ENCODE results near the gene WIPI1. TPM values are rescaled to one million over a fixed set of nuclear protein-coding genes. Genes with fewer than 3 reads are reported as not detected.

The WIPI1 gene
- total RNA-seq, 1 experiment from 2014 or later = 0.43 TPM

- intact Hi-C loops (cut with micrococcal nuclease; ENCODE audit: unreplicated experiment) = no loop called here
- POLR2A ChIA-PET (ENCODE audit: low non-redundant PET) = no interaction called here
- no peak for DNase-seq (ENCODE audit: low spot score)
- CTCF ChIA-PET = no interaction called here
- Histone ChIP-seq H3K27me3 (replicated peaks; ENCODE audit: insufficient read depth, low read depth, low read length, poor library complexity) (peaks cover 10% of the 10 kb centered on the region), H3K36me3 (ENCODE audit: insufficient read depth, low read length, poor library complexity, severe bottlenecking) (no peaks in the 10 kb centered on the region), H3K4me3 (ENCODE audit: low read depth, low read length, poor library complexity, severe bottlenecking) (no peak overlapping the region), H3K27ac (ENCODE audit: low read depth, low read length, poor library complexity, severe bottlenecking) (no peak overlapping the region), H3K4me1 (ENCODE audit: insufficient read depth, low read length, poor library complexity, severe bottlenecking) (no peaks in the 10 kb centered on the region), H3K9me3 (ENCODE audit: low read depth, low read length, poor library complexity, severe bottlenecking) (no peaks in the 10 kb centered on the region)
- TF ChIP-seq EZH2 (IDR thresholded peaks at IDR 0.05; ENCODE audit: borderline replicate concordance, low read depth, low read length, poor library complexity, severe bottlenecking) (no peak), CTCF (conservative IDR thresholded peaks at IDR 0.05; ENCODE audit: low read depth, low read length) (no peak)
- no TSS peak for BruUV-seq (replicated peaks)
Observed at GRCh38 chr17:68422821-68423220, 34.5 kb downstream of the WIPI1 start.

GRCh38 chr17:68421486-68421885 is 35.8 kb downstream of the WIPI1 start:
- Histone ChIP-seq H3K4me1 (ENCODE audit: insufficient read depth, low read length, poor library complexity, severe bottlenecking) (no peaks in the 10 kb centered on the region), H3K4me3 (ENCODE audit: low read depth, low read length, poor library complexity, severe bottlenecking) (no peak overlapping the region), H3K36me3 (ENCODE audit: insufficient read depth, low read length, poor library complexity, severe bottlenecking) (no peaks in the 10 kb centered on the region), H3K27ac (ENCODE audit: low read depth, low read length, poor library complexity, severe bottlenecking) (no peak overlapping the region), H3K9me3 (ENCODE audit: low read depth, low read length, poor library complexity, severe bottlenecking) (no peaks in the 10 kb centered on the region), H3K27me3 (replicated peaks; ENCODE audit: insufficient read depth, low read depth, low read length, poor library complexity) (peaks cover 10% of the 10 kb centered on the region)
- ChIA-PET CTCF (no interaction called here), POLR2A (ENCODE audit: low non-redundant PET) (no interaction called here)
- intact Hi-C loops (cut with micrococcal nuclease; ENCODE audit: unreplicated experiment) = no loop called here
- TF ChIP-seq EZH2 (IDR thresholded peaks at IDR 0.05; ENCODE audit: borderline replicate concordance, low read depth, low read length, poor library complexity, severe bottlenecking) (no peak), CTCF (conservative IDR thresholded peaks at IDR 0.05; ENCODE audit: low read depth, low read length) (no peak)
- no peak for DNase-seq (ENCODE audit: low spot score)
- no TSS peak for BruUV-seq (replicated peaks)

- Histone ChIP-seq H3K27me3 (replicated peaks; ENCODE audit: insufficient read depth, low read depth, low read length, poor library complexity) (peaks cover 12% of the 10 kb centered on the region), H3K36me3 (ENCODE audit: insufficient read depth, low read length, poor library complexity, severe bottlenecking) (no peaks in the 10 kb centered on the region), H3K4me3 (ENCODE audit: low read depth, low read length, poor library complexity, severe bottlenecking) (no peak overlapping the region), H3K4me1 (ENCODE audit: insufficient read depth, low read length, poor library complexity, severe bottlenecking) (no peaks in the 10 kb centered on the region), H3K9me3 (ENCODE audit: low read depth, low read length, poor library complexity, severe bottlenecking) (no peaks in the 10 kb centered on the region), H3K27ac (ENCODE audit: low read depth, low read length, poor library complexity, severe bottlenecking) (no peak overlapping the region)
- TF ChIP-seq CTCF (conservative IDR thresholded peaks at IDR 0.05; ENCODE audit: low read depth, low read length) = no peak
- no peak for TF ChIP-seq EZH2 (IDR thresholded peaks at IDR 0.05; ENCODE audit: borderline replicate concordance, low read depth, low read length, poor library complexity, severe bottlenecking)
- DNase-seq (ENCODE audit: low spot score) = no peak
- no TSS peak for BruUV-seq (replicated peaks)
- ChIA-PET POLR2A (ENCODE audit: low non-redundant PET) (no interaction called here), CTCF (no interaction called here)
- intact Hi-C loops (cut with micrococcal nuclease; ENCODE audit: unreplicated experiment) = no loop called here
Observed at GRCh38 chr17:68420065-68420464, 37.2 kb downstream of the WIPI1 start.

All from A673 (cell line).